GM19238 (cell line): Measurements from ENCODE around the gene CEACAM18.
"Not testable (repeated sequence)": the region's sequence is repeated elsewhere in the genome, so short reads cannot be mapped to it uniquely, and the experiment has no call there.

Source experiments
- DNase-seq: peaks from one replicate; pipeline ENCODE4 v3.0.0; 2011; ENCODE audit warnings: low spot score; ENCODE audit not compliant: insufficient read length

CEACAM18 gene

GRCh38 chr19:51478381-51479234 lies at the start of gene CEACAM18:
Gene CEACAM18 (plus strand): TSS chr19:51478539.
- DNase-seq, result no peak

GRCh38 chr19:51430221-51430620 lies 48.1 kb upstream of the CEACAM18 start:
- DNase-seq, result no peak

GRCh38 chr19:51431124-51431523 lies 47.2 kb upstream of the CEACAM18 start:
- no peak for DNase-seq

DNA sequence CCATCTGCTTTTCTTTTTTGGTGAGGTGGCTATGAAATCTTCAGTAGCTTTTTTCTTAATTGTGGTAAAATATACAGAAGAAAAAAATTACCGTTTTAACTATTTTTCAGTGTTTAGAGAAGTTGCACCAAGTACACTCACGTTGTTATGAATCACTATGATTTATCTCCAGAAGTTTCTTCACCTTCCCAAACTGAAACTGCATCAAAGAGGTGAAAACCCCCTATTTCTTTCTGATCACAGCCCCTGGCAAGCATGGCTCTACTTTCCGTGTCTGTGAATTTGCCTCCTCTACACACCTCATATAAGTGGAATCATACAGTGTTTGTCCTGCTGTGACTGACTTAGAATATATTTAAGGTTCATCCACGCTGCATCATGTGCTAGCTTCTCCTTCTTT lies 45.3 kb upstream of the CEACAM18 start:
- DNase-seq, result no peak

DNA sequence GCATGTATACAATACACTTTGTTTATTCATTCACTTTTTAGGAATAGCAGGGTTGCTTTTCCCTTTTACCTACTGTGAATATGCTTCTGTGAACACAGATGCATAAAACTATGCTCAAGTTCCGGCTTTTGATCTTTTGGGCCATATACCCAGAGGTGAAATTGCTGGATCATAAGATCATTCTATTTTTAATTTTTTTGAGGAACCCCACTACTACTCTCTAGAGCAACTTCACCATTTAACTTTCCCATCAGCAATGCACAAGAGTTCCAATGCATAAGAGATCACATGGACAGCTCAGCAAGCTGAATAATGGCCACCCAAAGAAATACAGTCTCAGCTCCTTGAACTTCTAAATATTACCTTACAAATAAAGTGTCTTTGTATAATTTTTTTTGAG lies 43.9 kb upstream of the CEACAM18 start:
- DNase-seq, result no peak

GRCh38 chr19:51439021-51439465 lies 39.3 kb upstream of the CEACAM18 start:
- no peak for DNase-seq

DNA sequence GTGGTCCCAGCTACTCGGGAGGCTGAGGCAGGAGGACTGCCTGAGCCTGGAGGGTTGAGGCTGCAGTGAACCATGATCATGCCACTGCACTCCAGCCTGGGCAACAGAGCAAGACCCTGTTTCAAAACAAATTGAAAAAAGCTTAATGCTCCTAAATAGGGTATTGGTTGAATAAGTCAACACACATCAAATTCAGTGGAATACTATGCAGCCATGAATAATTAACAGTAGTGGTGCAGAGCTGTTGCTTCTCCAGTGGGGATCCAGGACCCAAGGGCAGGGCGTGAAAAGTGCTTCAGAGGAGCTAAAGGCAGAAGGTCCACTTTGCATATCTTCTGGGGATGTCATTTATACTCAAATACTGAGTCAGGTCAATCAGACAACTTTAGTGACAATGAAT lies 38.3 kb upstream of the CEACAM18 start:
- DNase-seq, result no peak

DNA sequence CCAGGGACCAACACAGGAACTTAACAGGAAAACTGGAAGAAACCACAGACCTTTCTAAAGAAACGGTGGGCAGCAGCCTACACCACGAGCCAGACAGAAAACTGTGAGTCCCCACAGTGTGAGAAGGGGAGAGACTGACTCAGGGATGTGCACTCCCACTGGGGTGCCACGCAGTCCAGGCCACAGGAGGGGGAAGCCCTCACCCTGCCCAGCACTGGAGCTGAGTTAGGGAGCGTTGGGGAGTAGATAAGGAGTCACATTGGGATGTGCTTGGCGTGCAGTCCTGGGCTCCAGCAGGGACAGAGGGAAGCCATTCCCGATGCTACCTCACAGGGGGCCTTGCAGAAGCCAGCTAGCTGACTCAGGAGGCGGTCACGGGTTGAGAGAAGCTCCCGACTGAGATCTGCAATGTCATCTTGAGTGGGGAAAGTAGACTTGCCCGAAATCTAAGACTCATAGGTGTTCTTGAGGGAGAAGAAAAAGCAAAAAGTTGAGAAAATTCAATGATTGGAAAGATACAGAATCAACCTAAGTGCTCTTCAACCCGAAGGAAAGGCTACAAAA lies 37.4 kb upstream of the CEACAM18 start:
- no peak for DNase-seq

DNA sequence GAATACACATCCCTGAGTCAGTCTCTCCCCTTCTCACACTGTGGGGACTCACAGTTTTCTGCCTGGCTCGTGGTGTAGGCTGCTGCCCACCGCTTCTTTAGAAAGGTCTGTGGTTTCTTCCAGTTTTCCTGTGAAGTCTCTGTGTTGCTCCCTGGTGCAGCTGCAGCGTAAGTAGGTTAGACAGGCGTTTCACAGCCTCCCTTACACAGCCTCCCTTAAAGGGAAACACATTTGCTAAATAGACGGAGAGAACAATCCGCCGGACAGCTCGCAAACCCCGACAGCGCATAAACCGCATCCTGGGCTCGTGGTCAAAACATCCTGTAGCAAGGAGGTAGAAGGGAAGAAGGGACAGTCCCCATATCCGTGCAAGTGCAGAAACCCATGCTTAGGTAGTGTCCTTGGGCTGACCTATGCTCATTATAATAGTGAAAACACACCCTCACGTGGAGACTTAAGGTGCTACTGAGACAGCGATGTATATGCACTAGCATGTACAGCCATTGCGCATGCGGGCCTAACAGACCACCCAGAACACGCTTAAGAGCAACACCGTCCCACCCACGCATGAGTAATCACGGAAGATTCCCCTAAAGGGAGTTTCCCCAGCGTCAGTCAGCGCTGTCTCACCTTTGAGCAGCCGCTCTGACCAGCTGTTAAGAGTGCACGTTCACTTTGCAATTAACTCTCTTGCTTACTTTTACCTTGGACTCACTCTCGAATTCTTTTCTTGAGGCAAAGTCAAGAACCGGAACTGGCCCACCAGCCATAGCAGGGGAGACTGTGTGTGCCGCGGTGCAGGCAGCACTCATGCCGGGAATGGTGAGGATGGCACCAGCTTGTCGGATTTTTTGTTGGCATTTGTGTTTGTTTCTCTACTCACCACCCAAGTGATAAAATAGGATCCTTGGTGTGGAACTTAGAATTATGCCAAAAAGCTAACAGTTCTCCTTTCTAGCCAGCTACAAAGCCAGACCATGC lies 36.6 kb upstream of the CEACAM18 start:
- peak; percentile 55 for DNase-seq

DNA sequence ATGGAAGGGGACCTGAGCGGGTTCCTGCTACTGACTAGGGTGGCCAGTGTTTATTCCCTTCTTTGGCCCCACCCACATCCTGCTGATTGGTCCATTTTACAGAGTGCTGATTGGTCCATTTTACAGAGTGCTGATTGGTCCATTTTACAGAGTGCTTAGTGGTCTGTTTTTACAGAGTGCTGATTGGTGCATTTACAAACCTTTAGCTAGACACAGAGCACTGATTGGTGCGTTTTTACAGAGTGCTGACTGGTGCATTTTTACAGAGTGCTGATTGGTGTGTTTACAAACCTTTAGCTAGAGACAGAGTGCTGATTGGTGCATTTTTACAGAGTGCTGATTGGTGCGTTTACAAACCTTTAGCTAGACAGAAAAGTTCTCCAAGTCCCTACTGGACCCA lies 30.8 kb upstream of the CEACAM18 start:
- DNase-seq, result not testable (repeated sequence)

GRCh38 chr19:51448011-51448410 lies 30.3 kb upstream of the CEACAM18 start:
- DNase-seq, result no peak

- DNase-seq, result no peak
Measured at GRCh38 chr19:51448411-51449016, 29.8 kb upstream of the CEACAM18 start.

- no peak for DNase-seq
Measured at GRCh38 chr19:51450730-51451307, 27.5 kb upstream of the CEACAM18 start.

- DNase-seq, result no peak
Measured at GRCh38 chr19:51456541-51457290, 21.6 kb upstream of the CEACAM18 start.

- DNase-seq, result no peak
Measured at GRCh38 chr19:51457351-51458013, 20.9 kb upstream of the CEACAM18 start.

DNA sequence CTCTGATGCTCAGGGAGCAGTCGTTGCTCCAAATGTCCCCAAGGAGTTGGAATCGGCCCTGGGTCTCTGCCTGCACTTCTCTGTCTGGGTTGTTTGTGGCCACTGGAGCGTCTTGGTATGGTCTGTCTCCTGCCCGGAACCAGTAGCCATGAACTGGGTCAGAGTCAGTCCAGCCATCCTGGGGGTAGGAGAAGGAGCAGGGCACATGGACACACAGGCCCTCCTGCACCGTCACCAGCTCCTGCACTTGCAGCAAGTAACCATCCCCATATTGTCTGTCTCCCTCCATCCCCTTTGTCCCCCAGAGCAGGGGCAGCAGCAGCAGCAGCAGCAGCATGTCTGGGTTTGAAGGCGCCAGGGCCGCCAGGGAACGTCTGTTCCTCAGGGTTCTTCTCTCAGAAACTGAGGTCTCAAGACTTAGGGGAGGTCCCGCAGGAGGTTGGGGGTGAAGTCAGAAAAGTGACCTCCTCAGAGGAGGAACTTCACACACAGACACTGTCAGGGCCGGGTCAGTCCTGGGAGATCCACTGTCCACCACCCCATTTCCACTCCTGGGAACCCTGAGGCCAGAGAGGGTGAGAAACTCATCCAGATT lies 20.2 kb upstream of the CEACAM18 start, which contains the start of gene SIGLEC8:
TSS of gene SIGLEC8 (minus strand) at position 404 of the 595 bp plus-strand sequence. CDS start at position 337, 67 bp downstream.
- no peak for DNase-seq

GRCh38 chr19:51458899-51459505 lies 19.3 kb upstream of the CEACAM18 start:
- DNase-seq, result no peak

- DNase-seq, result no peak
Measured at GRCh38 chr19:51460164-51460992, 18.0 kb upstream of the CEACAM18 start.
